ENCODE results near the gene GLP1R. TPM values are rescaled to one million over a fixed set of nuclear protein-coding genes. Genes with fewer than 3 reads are reported as not detected.

GLP1R gene
- total RNA-seq, 1 experiment from 2014 or later: not detected

DNA sequence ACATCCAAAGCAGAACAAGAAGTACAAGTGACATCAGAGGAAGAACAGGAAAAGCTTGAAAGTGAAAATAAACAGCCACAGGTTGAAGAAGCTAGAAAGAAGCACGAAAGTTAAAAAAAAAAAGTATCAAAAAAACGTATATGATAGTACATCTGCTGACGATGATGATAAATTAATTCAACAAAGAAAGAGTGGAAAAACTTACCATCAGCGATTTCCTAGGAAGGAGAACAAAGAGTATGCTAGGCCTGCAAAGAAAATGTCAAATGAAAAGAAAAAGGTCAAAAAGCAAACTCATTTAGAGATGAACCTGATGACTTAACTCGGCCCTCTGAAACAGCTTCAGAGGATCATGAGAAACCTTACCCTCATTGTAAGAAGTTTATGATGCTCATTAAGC lies 62.7 kb downstream of the GLP1R start:
- Mint-ChIP-seq H3K27ac (ENCODE audit: low read depth, unreplicated experiment) (no peak overlapping the region), H3K4me1 (ENCODE audit: insufficient read depth, unreplicated experiment) (peaks cover 7% of the 10 kb centered on the region), H3K36me3 (ENCODE audit: insufficient read depth, unreplicated experiment) (peaks cover 4% of the 10 kb centered on the region), H3K27me3 (ENCODE audit: insufficient read depth, unreplicated experiment) (no peaks in the 10 kb centered on the region), H3K9me3 (ENCODE audit: unreplicated experiment) (no peaks in the 10 kb centered on the region), H3K4me3 (ENCODE audit: unreplicated experiment) (no peak overlapping the region)
- no peak for DNase-seq (ENCODE audit: unreplicated experiment)
- no TSS peak for BruUV-seq (replicated peaks)
- intact Hi-C loops (cut with micrococcal nuclease): no loop called here
- ChIA-PET CTCF (interaction anchor here (0.6 to 1.8 kb wide), 4 partner anchors 9 to 200 kb away, joined by 3 to 5 read pairs (median 3); no protein-coding TSS in a partner anchor), POLR2A (no interaction called here)
- TF ChIP-seq, protein P1, sequence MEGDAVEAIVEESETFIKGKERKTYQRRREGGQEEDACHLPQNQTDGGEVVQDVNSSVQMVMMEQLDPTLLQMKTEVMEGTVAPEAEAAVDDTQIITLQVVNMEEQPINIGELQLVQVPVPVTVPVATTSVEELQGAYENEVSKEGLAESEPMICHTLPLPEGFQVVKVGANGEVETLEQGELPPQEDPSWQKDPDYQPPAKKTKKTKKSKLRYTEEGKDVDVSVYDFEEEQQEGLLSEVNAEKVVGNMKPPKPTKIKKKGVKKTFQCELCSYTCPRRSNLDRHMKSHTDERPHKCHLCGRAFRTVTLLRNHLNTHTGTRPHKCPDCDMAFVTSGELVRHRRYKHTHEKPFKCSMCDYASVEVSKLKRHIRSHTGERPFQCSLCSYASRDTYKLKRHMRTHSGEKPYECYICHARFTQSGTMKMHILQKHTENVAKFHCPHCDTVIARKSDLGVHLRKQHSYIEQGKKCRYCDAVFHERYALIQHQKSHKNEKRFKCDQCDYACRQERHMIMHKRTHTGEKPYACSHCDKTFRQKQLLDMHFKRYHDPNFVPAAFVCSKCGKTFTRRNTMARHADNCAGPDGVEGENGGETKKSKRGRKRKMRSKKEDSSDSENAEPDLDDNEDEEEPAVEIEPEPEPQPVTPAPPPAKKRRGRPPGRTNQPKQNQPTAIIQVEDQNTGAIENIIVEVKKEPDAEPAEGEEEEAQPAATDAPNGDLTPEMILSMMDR (IDR thresholded peaks at IDR 0.05; ENCODE audit: unreplicated experiment): no peak

DNA sequence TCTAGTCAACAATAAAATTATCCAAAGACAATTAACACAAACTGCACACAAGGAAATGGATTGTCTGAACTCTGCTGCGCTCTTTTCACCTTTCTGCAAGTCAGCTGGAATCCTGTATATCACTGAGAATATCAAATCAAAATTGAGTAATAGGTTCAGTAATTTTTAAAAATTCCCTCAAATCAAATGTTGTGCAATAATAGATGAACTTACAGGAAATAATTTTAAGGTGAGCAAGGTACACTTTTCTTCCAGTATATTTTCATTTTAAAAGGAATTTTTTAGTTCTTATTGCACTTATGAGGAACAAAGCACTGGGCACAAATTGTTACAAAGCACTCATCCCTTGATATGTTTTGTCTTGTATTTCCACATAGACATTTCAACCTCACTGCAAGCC lies 65.2 kb downstream of the GLP1R start:
- peak overlapping the region; percentile 95 for H3K4me3 Mint-ChIP-seq (ENCODE audit: unreplicated experiment)
- no peaks in the 10 kb centered on the region for H3K9me3 Mint-ChIP-seq (ENCODE audit: unreplicated experiment)
- ChIA-PET CTCF (interaction anchor here (0.6 to 2.7 kb wide), 3 partner anchors 92 to 196 kb away, joined by 3 to 9 read pairs (median 3); no protein-coding TSS in a partner anchor), POLR2A (interaction anchor here (1.6 to 1.7 kb wide), 2 partner anchors 14 to 140 kb away, joined by 4 to 5 read pairs; no protein-coding TSS in a partner anchor)
- BruUV-seq (replicated peaks): TSS peak; percentile 45
- peaks cover 7% of the 10 kb centered on the region for H3K4me1 Mint-ChIP-seq (ENCODE audit: insufficient read depth, unreplicated experiment)
- peak overlapping the region; percentile 97 for H3K27ac Mint-ChIP-seq (ENCODE audit: low read depth, unreplicated experiment)
- DNase-seq (ENCODE audit: unreplicated experiment): no peak
- peaks cover 4% of the 10 kb centered on the region for H3K36me3 Mint-ChIP-seq (ENCODE audit: insufficient read depth, unreplicated experiment)
- H3K27me3 Mint-ChIP-seq (ENCODE audit: insufficient read depth, unreplicated experiment): no peaks in the 10 kb centered on the region
- intact Hi-C loops (cut with micrococcal nuclease): no loop called here
- TF ChIP-seq, protein P1 (IDR thresholded peaks at IDR 0.05; ENCODE audit: unreplicated experiment): no peak

DNA sequence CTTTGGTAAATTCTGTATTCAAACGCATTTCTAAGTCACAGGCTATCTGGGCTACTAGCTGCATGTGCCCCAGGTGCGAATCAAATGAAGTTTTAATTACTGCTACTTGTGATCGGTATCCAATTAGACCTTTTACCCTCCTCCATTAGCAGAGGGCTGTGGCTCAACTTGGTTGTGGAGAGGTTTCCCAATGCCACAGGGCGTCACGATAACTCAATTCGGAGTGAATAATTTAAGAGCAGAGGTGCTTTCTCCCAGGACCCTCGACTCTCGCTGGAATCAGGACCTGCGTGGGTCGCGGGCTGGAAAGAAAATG lies 65.8 kb downstream of the GLP1R start:
- DNase-seq (ENCODE audit: unreplicated experiment): no peak
- H3K27me3 Mint-ChIP-seq (ENCODE audit: insufficient read depth, unreplicated experiment): no peaks in the 10 kb centered on the region
- peak overlapping the region; percentile 97 for H3K27ac Mint-ChIP-seq (ENCODE audit: low read depth, unreplicated experiment)
- BruUV-seq (replicated peaks): no TSS peak
- ChIA-PET CTCF (interaction anchor here (0.6 to 2.7 kb wide), 3 partner anchors 91 to 195 kb away, joined by 3 to 9 read pairs (median 3); no protein-coding TSS in a partner anchor), POLR2A (interaction anchor here (0.6 to 1.7 kb wide), 5 partner anchors 11 to 1505 kb away, joined by 3 to 5 read pairs (median 4); no protein-coding TSS in a partner anchor)
- intact Hi-C loops (cut with micrococcal nuclease): no loop called here
- H3K4me3 Mint-ChIP-seq (ENCODE audit: unreplicated experiment): peak overlapping the region; percentile 95
- H3K4me1 Mint-ChIP-seq (ENCODE audit: insufficient read depth, unreplicated experiment): peaks cover 7% of the 10 kb centered on the region
- H3K9me3 Mint-ChIP-seq (ENCODE audit: unreplicated experiment): no peaks in the 10 kb centered on the region
- H3K36me3 Mint-ChIP-seq (ENCODE audit: insufficient read depth, unreplicated experiment): no peaks in the 10 kb centered on the region
- TF ChIP-seq, protein P1 (IDR thresholded peaks at IDR 0.05; ENCODE audit: unreplicated experiment): no peak

DNA sequence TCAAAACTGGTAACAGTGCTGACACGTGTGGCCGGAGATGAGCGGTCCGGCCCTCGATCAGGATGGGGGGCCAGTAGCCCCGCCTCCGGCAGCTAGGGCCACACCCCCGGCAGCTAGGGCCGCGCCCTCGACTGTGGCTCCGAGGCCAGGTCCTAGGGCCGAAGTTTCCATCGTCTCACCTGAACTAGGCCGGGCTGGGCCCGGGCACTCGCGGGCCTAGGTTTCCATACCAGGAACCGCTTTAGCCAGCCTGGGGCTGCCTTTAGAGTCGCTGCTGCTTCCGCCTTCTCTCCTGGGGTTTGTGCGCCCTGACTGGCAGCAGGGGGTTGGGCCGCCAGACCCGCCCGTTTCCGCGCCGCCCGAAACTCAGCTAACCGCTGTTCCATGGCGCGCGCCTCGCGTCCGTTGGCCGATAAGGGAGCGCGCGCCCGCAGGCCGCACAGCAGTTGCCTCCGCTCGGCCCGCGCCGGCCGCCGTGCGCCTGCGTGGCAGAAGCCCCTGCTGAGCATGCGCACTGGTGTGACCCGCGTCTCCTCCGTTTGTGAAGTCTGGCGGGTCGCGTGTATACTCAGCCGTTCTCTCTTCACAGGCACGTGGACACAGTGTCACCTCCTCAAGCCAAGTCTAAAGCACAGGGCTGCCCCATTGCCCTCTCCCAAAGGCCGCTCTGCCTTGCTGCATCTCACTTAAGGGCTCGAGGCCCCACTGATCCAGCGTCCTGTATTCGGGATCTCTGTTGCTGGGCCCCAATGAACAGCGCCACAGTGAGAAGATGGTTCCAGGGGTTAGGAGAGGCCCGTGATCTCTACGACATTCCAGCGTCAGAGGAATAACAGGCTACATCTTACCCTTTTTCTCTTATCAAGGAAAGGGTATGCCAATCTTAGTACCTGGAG lies 66.4 kb downstream of the GLP1R start, which contains the start of gene SAYSD1:
TSS of gene SAYSD1 (minus strand) at position 483 of the 896 bp plus-strand sequence. CDS start at position 386, 97 bp downstream.
- no peaks in the 10 kb centered on the region for H3K36me3 Mint-ChIP-seq (ENCODE audit: insufficient read depth, unreplicated experiment)
- peak; percentile 89 for DNase-seq (ENCODE audit: unreplicated experiment)
- ChIA-PET POLR2A (interaction anchor here (0.5 to 1.7 kb wide), 6 partner anchors 12 to 1505 kb away, joined by 3 to 5 read pairs (median 4); no protein-coding TSS in a partner anchor), CTCF (interaction anchor here (0.9 to 2.7 kb wide), 2 partner anchors 142 to 188 kb away, joined by 3 to 9 read pairs; no protein-coding TSS in a partner anchor)
- H3K9me3 Mint-ChIP-seq (ENCODE audit: unreplicated experiment): no peaks in the 10 kb centered on the region
- intact Hi-C loops (cut with micrococcal nuclease): no loop called here
- TF ChIP-seq, protein P1 (IDR thresholded peaks at IDR 0.05; ENCODE audit: unreplicated experiment): no peak
- peak within 1 kb of the TSS; percentile 97 for H3K27ac Mint-ChIP-seq (ENCODE audit: low read depth, unreplicated experiment)
- H3K4me1 Mint-ChIP-seq (ENCODE audit: insufficient read depth, unreplicated experiment): peaks cover 7% of the 10 kb centered on the region
- peak within 1 kb of the TSS; percentile 95 for H3K4me3 Mint-ChIP-seq (ENCODE audit: unreplicated experiment)
- no peaks in the 10 kb centered on the region for H3K27me3 Mint-ChIP-seq (ENCODE audit: insufficient read depth, unreplicated experiment)
- BruUV-seq (replicated peaks): no TSS peak
